AG08395 (cell line): ENCODE data around the gene NR0B2.
A peak's percentile ranks its signal among the peaks of the same experiment; 100 is the strongest.
"Not testable (repeated sequence)": the region's sequence is repeated elsewhere in the genome, so short reads cannot be mapped to it uniquely, and the experiment has no call there.

Source experiments
- DNase-seq: peaks from one replicate; pipeline ENCODE4 v3.0.0; 2012; ENCODE audit warnings: mixed read lengths, low spot score

NR0B2 gene

DNA sequence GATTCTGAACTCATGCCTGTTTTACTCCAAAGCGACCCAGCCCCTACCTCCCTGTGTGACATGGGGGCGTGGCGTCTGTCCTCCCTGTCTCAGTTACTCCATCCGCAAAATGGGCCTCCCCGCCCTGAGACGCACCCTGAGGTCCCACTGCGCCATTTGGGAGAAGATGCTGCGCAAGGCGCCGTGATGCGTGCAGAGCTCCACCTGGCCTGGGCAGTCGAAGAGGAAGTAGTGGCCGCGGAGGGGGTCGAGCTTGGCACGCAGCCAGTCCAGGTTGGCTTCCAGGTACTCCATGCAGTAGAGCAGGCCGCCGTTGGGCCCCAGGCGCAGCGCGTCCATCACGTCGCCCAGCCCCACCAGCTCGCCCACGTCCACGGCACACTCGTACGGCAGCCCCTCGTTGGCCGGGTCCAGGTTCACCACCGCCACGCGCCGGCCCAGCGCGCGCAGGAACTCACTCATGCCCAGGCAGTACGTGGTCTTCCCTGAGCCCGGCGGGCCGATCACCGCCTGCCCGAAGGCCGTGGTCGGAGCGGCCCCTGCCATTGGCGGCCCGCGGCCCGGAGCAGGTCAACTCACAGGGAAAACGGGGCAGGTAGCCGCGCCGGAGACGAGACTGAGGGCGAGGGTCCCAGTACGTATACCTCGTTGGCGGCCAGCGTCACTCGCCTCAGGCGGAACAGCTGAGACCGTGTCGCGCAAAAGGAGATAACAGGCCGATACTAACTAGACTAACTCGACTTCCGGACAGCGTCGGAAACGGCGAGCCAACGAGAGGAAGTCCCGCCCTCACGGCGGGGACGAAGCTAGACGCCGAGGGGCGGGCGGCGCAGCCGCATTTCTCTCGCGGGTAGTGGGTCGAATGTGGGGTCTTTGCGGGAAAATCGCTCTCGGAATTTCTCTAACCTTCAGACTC is 24.0 kb downstream of the NR0B2 start, which contains the start of gene GPN2:
Gene GPN2 (minus strand): TSS at position 733 of the 916 bp plus-strand sequence. CDS start 187 bp downstream, at position 546.
- DNase-seq, result peak; percentile 89

- no peak for DNase-seq
Observed at GRCh38 chr1:26888231-26888630, 25.5 kb downstream of the NR0B2 start.

DNA sequence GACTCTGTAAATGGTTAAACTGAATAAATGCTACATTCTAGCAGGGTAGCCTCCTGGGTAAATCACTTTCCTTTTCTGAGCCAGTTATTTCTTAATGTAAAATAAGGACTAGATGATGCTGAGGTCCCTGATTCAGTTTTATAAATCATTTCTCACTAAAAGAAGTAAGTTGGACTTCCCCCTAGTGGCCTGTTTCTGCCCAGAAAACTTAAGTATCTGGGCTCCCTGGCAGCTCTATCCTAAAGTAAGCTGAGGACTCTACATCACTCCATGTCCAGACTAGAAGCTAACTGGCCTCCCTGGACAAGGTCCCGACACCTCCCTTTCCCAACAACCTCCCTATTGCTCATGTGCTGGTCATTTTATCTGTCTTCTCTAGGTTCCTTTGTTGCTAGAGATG is 26.6 kb downstream of the NR0B2 start:
- DNase-seq, result peak; percentile 44

DNA sequence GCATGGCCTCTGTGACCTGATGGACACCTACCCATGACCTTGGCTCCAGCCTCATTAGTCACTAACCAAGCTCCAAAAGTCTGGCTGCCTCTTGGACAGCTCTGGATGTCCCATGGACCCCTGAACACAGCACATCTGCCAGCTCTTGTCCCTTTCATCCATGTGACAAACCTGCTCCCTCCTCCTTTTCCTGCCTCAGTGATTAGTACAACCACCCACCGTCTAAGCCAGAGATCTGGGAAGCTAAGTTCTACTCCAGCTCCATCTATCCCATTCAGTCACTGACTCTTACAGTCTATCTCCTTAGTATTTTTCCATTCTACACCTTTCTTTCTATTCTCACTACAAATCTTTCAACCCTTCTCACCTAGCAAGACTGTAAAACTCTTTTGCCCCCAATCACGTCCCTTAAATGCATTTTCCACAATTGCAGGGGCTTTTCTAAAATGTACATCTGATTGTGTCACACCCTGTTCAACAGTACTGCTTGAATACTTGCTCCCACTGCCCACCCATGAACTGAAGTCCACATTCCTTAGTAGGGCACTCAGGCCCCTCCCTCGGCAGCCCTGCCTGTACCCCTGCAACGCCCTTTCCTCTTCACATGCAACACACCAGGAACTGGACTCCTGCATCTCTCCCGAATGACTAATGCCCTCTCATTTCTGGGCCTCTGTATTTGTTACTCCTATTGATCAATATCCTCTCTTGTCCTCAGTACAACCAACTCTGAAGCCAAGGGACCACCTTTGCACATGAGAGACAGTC is 30.9 kb downstream of the NR0B2 start:
- DNase-seq, result no peak

- DNase-seq, result not testable (repeated sequence)
Observed at GRCh38 chr1:26881611-26882010, 32.2 kb downstream of the NR0B2 start.

- no peak for DNase-seq
Observed at GRCh38 chr1:26879793-26880192, 34.0 kb downstream of the NR0B2 start.

- no peak for DNase-seq
Observed at GRCh38 chr1:26877326-26877725, 36.4 kb downstream of the NR0B2 start.

GRCh38 chr1:26874896-26875295 is 38.9 kb downstream of the NR0B2 start:
- no peak for DNase-seq

DNA sequence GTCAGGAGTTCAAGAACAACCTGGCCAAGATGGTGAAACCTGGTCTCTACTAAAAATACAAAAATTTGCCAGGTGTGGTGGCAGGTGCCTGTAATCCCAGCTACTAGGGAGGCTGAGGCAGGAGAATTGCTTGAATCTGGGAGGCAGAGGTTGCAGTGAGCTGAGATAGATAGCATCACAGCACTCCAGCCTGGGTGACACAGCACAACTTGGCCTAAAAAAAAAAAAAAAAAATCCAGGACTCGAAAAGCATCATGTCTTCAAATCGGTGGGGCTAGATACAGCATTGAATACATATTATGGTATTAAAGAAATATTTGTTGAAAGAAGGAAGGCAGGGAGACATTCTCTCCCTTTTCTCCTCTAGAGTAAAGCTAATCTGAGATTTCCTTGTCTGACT is 40.7 kb downstream of the NR0B2 start:
- not testable (repeated sequence) for DNase-seq

GRCh38 chr1:26864610-26865480 is 48.9 kb downstream of the NR0B2 start:
- DNase-seq, result peak; percentile 96

DNA sequence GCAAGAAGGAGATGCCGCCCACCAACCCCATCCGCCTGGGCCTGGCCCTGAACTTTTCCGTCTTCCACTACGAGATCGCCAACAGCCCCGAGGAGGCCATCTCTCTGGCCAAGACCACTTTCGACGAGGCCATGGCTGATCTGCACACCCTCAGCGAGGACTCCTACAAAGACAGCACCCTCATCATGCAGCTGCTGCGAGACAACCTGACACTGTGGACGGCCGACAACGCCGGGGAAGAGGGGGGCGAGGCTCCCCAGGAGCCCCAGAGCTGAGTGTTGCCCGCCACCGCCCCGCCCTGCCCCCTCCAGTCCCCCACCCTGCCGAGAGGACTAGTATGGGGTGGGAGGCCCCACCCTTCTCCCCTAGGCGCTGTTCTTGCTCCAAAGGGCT is 50.1 kb downstream of the NR0B2 start:
- DNase-seq, result no peak

DNA sequence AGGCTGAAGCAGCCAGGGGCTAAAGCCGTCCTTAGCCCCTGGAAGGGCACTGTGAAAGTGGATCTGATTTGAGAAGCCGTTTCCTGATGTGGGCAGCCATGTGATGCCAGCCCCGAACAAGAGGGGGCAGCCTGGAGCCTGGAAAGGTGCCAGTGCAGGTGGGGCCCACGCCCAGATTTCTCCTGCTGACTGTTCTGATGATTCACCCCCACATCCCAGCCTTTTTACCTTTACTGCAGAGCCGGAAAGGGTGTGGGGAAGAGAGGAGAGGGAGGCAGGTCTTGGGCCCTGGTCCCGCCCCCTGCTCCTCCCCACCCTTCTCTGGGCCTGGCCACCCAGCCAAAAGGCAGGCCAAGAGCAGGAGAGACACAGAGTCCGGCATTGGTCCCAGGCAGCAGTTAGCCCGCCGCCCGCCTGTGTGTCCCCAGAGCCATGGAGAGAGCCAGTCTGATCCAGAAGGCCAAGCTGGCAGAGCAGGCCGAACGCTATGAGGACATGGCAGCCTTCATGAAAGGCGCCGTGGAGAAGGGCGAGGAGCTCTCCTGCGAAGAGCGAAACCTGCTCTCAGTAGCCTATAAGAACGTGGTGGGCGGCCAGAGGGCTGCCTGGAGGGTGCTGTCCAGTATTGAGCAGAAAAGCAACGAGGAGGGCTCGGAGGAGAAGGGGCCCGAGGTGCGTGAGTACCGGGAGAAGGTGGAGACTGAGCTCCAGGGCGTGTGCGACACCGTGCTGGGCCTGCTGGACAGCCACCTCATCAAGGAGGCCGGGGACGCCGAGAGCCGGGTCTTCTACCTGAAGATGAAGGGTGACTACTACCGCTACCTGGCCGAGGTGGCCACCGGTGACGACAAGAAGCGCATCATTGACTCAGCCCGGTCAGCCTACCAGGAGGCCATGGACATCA is 50.7 kb downstream of the NR0B2 start, which contains the start of gene SFN:
Gene SFN (plus strand): TSS at position 369 of the 904 bp plus-strand sequence. CDS start 64 bp downstream, at position 433.
- DNase-seq, result no peak

GRCh38 chr1:26861889-26862378 is 51.8 kb downstream of the NR0B2 start:
- no peak for DNase-seq
